ENCODE results near the gene ECI2.

GRCh38 chr6:4159491-4159890 is 24.1 kb upstream of the ECI2 start:
- TF ChIP-seq CTCF (IDR thresholded peaks at IDR 0.05) (no peak), POLR2A (IDR thresholded peaks at IDR 0.05) (no peak)

Measured in heart left ventricle (tissue), 13 donors.